CD4-positive, alpha-beta T cell treated with Interleukin-17A for 4 hours (primary cell): Measurements from ENCODE around the gene RAD18.

Experiments
- DNase-seq: peaks from one replicate; pipeline ENCODE4 v3.0.0-alpha.2; 2020; ENCODE audit warnings: mixed read lengths

Gene RAD18

GRCh38 chr3:8891303-8891702 lies 72.0 kb downstream of the RAD18 start:
- DNase-seq, result no peak

- no peak for DNase-seq
These were observed 74.9 kb downstream of the RAD18 start for GRCh38 chr3:8888301-8888915.

- no peak for DNase-seq
These were observed 75.6 kb downstream of the RAD18 start for GRCh38 chr3:8887435-8888300.

GRCh38 chr3:8886546-8886945 lies 76.7 kb downstream of the RAD18 start:
- DNase-seq, result no peak

GRCh38 chr3:8885536-8886316 lies 77.5 kb downstream of the RAD18 start:
- DNase-seq, result no peak

- DNase-seq, result no peak
These were observed 78.5 kb downstream of the RAD18 start for GRCh38 chr3:8884630-8885290.

GRCh38 chr3:8882642-8883041 lies 80.6 kb downstream of the RAD18 start:
- DNase-seq, result no peak

GRCh38 chr3:8882171-8882593 lies 81.1 kb downstream of the RAD18 start:
- DNase-seq, result no peak

- no peak for DNase-seq
These were observed 83.8 kb downstream of the RAD18 start for GRCh38 chr3:8879347-8879944.

GRCh38 chr3:8875836-8876235 lies 87.4 kb downstream of the RAD18 start:
- DNase-seq, result no peak

- no peak for DNase-seq
These were observed 89.5 kb downstream of the RAD18 start for GRCh38 chr3:8873740-8874139.

GRCh38 chr3:8872261-8872660 lies 91.0 kb downstream of the RAD18 start:
- DNase-seq, result no peak

- DNase-seq, result no peak
These were observed 92.0 kb downstream of the RAD18 start for GRCh38 chr3:8871306-8871705.

GRCh38 chr3:8870134-8870533 lies 93.1 kb downstream of the RAD18 start:
- no peak for DNase-seq

- no peak for DNase-seq
These were observed 93.7 kb downstream of the RAD18 start for GRCh38 chr3:8869613-8870012.

GRCh38 chr3:8868996-8869395 lies 94.3 kb downstream of the RAD18 start:
- DNase-seq, result no peak

- no peak for DNase-seq
These were observed 95.6 kb downstream of the RAD18 start for GRCh38 chr3:8867646-8868045.

GRCh38 chr3:8865697-8866096 lies 97.6 kb downstream of the RAD18 start:
- DNase-seq, result no peak

- no peak for DNase-seq
These were observed 98.6 kb downstream of the RAD18 start for GRCh38 chr3:8864402-8865350.

GRCh38 chr3:8863891-8864290 lies 99.4 kb downstream of the RAD18 start:
- no peak for DNase-seq

- no peak for DNase-seq
These were observed 105.4 kb downstream of the RAD18 start for GRCh38 chr3:8857720-8858367.
